H4 (cell line): Measurements from ENCODE around the gene TSHR. TPM values are rescaled to one million over a fixed set of nuclear protein-coding genes. Genes with fewer than 3 reads are reported as not detected.
"Not testable (repeated sequence)": the region's sequence is repeated elsewhere in the genome, so short reads cannot be mapped to it uniquely, and the experiment has no call there.

Source experiments
- DNase-seq: peaks from one replicate; pipeline ENCODE4 v3.0.0-alpha.2; 2015; ENCODE audit warnings: low spot score
- total RNA-seq: library from RNA; depleted of rRNA; stranded (reverse); fragments of >200 nt; shearing (Covaris generic); gene quantifications from 2 replicates; pipeline ENCODE4 v1.2.3, GENCODE V29; 2014

TSHR gene
- total RNA-seq, 1 experiment from 2014 or later = not detected

- DNase-seq = no peak
Measured at GRCh38 chr14:80951491-80951890, 3.9 kb upstream of the TSHR start.

GRCh38 chr14:80953211-80953610 lies 2.2 kb upstream of the TSHR start:
- DNase-seq = not testable (repeated sequence)

- DNase-seq = peak; percentile 57
Measured at GRCh38 chr14:80954687-80955299, 628 bp upstream of the TSHR start.

DNA sequence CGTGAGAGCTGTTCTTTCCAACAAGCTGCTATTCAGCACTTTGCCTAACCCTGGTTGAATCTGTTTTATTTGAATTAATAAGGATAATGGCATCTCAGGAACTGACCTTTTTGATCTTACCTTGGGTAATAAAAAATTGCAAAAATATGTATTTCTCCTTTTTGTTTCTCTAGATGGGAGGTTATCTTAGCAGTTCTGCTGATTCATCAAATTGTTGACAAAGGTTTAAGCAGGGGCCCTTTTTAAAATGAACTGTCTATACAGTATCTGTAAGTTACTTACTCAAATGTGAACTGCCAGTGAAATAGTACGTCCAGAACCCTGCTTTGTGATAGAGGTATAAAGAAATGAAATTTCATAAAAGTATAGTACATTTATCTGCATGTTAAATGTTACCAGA lies 681 bp downstream of the TSHR start:
- DNase-seq = no peak

DNA sequence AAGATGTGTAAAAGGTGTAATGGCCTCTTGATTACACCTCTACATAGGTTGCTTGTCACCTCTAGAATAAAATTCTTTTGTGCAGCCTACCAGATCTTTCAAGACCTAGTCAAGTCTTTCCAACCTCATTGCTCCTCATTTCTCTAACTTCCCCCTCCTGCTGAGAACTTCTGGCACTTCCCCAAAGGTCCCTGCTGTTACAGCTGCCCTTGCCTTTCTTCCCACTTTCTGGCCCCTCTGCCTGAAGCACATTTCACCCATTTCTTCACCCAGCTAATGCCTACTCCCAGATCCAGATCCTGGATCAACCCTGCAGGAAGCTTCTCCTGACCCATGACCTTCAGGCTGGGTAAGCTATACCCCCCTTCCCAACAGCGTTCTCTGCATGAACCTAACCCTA lies 1.5 kb downstream of the TSHR start:
- no peak for DNase-seq

DNA sequence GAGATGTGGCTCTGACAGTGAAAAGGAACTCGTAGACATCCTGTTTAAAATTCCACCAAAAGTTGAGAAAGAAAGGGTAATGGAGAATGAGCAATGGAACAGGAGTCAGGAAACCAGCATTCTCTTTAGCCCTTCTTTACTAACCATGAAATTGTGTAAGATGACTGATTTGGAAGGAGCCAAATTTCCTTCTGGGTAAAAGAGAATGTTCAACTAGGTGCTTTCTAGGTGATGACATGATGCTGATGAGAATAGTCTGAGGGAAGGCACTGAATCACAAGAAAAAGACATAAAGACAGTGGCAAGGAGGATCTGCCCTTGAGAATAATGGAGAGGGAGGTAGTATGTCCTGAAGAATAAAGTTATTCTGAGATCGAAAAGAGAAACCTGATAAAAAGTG lies 2.2 kb downstream of the TSHR start:
- DNase-seq = no peak

- DNase-seq = no peak
Measured at GRCh38 chr14:80958226-80958625, 2.8 kb downstream of the TSHR start.

DNA sequence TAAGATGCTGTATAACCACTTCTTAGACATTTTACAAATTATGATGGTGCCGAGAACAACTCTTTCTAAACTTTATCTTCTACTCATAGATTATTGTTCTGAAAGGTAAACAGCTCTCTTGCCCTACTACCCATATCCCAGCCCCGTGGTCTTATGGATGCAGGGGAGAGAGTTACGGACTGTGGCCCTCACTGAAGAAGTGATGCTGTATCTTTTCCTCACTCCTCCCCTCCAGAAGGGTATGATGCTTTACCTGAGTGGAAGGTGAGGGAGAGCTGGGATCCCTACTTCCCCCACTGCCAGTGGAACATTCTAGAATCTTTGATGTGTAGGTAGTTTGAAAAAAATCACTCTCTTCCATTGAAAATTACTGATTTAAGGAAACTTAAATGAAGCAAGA lies 3.5 kb downstream of the TSHR start:
- no peak for DNase-seq

DNA sequence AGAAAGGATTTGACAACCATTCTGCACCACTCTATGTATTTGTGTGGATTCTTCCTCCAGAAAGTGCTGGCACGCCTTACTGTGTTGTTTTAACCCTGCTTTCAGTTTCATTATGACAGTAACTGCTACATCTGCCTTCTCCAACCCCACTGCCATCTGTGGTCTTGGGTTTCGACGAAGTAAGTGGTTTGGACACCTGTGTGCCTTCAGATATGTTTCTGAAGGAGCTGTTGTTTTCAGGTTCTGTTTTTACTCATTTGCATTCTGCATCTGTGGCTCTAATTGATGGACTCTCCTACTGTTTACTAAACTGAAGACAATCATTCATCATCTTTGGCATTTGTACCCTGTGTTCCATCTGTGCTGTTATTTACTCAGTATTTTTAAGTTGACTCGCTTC lies 4.1 kb downstream of the TSHR start:
- no peak for DNase-seq

DNA sequence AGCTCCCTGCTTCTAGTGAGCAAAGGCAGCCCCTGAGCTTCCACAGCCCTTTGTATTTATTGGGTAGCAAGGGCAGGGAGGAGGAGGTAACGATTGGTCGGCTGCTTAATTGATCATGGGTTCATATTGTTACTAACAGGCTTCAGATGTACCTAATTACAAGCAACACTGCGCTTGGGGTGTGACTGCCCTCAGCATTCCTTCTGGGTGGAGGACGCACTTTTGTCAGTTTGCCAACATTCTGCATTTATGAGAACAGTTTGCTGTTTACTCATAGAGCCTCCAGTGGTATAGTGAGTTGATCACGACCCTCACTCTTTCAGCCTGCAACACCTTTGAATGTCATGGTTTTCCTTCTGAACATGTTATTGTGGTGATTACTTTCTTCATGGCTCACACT lies 9.6 kb downstream of the TSHR start:
- DNase-seq = no peak

DNA sequence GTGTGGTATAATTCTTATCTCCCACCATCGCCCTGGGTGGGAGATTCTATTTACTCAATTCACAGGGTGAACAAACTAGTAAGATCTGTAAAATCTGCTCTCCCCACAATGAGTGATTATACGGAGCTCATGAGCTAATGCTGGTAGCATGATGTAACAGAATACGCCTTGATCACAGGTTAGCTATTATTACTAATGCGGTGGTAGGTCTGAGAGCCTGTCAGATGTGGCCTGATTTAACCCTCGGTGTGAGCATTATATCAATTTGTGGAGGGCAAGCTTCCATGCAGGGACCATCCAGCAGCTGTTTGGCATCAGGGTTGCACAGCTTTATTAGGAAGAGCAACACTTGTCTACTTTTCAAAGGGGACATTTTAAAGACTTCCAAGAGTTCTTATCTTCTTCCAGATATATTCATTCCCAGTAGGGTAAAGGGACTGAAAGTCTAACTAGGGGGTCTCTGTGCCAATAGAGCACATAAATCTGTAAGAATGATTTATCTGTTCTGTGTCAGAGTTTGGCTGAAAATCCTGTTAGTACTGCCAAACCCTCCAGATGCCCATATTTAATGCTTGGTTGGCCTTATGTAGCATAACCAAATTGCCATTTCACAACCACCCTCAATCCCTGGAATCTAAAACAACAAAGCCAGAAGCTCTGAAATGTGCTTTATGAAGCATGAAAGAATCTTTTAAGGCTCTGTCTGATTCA lies 18.7 kb downstream of the TSHR start:
- DNase-seq = no peak

GRCh38 chr14:80974679-80975078 lies 19.3 kb downstream of the TSHR start:
- no peak for DNase-seq

- DNase-seq = no peak
Measured at GRCh38 chr14:80977221-80977620, 21.8 kb downstream of the TSHR start.

GRCh38 chr14:80978403-80978802 lies 23.0 kb downstream of the TSHR start:
- DNase-seq = no peak

GRCh38 chr14:80979951-80980350 lies 24.5 kb downstream of the TSHR start:
- no peak for DNase-seq

- DNase-seq = no peak
Measured at GRCh38 chr14:80981156-80981555, 25.7 kb downstream of the TSHR start.

DNA sequence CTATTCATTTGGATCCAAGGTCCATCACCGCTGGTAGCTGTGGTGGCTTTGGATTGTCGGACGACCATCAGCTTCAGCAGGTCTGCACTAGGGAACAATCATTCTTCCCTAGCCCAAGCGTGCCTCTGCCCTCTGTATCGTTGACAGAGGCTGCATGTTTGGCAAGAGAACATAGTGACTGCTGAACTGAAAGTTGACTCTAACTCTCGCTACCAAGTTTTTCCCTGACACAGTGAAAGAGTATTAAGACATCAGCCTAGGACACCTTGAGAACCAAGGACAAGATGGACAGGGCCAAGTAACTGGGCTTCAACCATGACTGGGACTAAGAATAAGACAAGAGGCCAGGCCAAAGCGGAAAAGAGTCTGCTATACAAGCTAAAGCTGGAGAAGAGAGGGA lies 26.3 kb downstream of the TSHR start:
- DNase-seq = no peak

DNA sequence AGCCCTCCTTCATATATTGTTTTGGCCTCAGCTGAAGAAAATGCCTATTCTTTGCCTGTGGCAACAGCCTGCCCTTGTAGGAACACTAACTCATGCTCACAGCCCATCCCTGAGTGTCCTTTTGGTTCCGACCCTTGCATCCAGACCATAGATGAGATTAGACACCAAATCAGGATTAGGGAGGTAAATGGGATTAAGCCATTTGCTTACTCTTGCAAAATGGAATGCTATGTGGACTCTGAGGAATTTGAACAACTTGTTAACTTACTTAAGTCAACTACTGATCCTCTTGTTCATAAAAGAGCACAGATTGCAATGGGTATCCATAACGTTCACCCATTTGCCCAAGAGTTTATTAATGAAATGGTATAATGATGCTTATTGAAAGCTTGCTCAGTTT lies 27.3 kb downstream of the TSHR start:
- no peak for DNase-seq

GRCh38 chr14:80987235-80988032 lies 32.0 kb downstream of the TSHR start:
- DNase-seq = peak; percentile 66

- DNase-seq = no peak
Measured at GRCh38 chr14:80988192-80988591, 32.8 kb downstream of the TSHR start.

- no peak for DNase-seq
Measured at GRCh38 chr14:80988735-80989429, 33.5 kb downstream of the TSHR start.

DNA sequence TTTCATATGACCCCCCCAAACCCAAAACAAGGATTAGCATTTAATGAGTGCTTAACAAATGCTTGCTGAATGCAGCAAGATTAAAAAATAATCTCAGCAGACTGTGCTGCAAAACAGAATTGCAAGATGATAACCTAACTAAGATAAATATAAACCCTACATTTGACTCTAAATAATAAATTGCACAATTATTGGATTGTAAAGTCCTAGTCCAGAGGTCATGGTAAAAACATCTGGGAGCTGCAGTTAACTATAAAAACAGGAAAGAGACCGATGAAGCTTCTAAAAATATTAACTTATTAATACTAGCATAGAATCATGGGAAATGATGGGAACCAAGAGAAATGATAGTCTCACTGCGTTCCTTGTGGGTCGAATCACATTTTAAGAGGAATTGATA lies 37.2 kb downstream of the TSHR start:
- no peak for DNase-seq
